Gastroesophageal sphincter (tissue), 3 donors: ENCODE results near the gene DBH.

Experiments used
- CTCF ChIP-seq, 4 experiments: fragments of 200-600 bp in 2 of 4; fragments of 450-650 bp in 2 of 4; sonication (generic) in 1 of 4; IDR thresholded peaks; one replicate each; pipeline ENCODE4 v1.5.1; 2017 to 2019; ENCODE audit warnings: antibody characterized with exemption in 4 of 4, mild to moderate bottlenecking in 2 of 4, moderate library complexity in 2 of 4
- POLR2A ChIP-seq, 2 donors: fragments of 450-650 bp; IDR thresholded peaks; one replicate each; pipeline ENCODE4 v1.6.1; 2017; ENCODE audit warnings: antibody characterized with exemption in 2 of 2, mild to moderate bottlenecking in 2 of 2, moderate library complexity in 1 of 2
- POLR2AphosphoS5 ChIP-seq: sonication (generic); formaldehyde crosslinking; IDR thresholded peaks from one replicate; pipeline ENCODE4 v1.6.1; 2017; ENCODE audit warnings: antibody characterized with exemption

DNA sequence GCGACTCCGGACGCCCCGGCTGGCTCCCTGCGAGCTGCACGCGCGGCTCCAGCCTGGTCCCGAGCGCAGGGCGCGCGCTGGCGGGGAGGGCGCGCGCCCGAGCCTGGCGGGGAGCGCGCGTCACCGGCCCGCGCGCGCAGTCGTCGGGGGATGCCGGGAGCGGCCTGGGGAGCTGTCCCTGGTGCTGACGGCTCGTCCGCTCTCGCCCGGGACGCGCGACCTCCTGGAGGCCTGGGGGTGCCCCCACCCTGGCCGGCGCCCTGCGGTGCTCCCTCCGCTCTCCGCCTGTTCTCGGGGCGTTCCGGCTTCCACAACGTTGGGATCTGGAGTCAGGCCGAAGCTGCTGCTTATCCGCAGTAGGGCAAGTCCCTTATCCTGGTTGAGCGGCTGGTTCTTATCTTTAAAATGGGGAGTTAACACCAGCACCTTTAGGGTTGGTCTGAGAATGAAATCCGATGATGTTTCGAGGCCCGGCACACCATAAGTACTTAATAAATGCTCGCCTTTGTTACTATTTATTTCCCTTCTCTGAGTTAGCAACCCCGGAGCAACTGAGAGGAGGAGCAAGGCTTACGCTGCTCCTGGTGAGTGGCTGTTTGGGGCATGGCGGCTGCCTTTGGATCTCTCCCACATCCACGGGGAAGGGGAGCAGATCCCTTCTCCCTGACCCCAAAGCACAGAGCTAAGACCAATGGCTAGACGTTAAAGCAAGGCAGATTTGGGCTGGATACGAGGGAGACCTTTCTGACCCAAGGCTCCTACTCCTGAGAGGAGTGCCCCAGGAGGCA, 26.7 kb upstream of the DBH start, which contains the start of gene FAM163B:
- TF ChIP-seq CTCF (IDR thresholded peaks at IDR 0.05): no peak
- no peak for TF ChIP-seq POLR2A (IDR thresholded peaks at IDR 0.05)
- TF ChIP-seq POLR2AphosphoS5: no peak
